Measurements from ENCODE around the gene RIMBP3B.
"Not testable (repeated sequence)": the region's sequence is repeated elsewhere in the genome, so short reads cannot be mapped to it uniquely, and the experiment has no call there.

Gene RIMBP3B

DNA sequence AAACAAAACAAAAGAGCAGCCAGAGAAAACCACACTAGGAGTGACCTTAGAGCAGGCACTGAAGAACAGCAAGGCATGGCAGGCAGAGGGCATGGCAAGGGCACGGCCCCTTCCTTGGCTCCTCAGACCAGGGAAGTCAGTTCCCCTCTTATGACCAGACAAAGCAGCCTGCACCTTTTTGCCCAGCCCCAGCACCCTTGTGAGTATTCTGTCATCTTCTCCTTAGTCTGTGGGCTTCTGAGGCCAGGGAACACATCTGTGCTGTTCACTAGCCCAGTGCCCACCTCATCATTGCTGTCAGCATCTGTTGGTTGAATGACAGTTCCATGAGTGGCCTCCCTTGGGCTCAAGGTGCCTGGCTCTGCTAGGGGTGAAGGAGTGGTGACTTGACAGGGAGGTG lies 23.6 kb downstream of the RIMBP3B start:
- not testable (repeated sequence) for DNase-seq (ENCODE audit: low read depth); H3K4me3 ChIP-seq (ENCODE audit: low read length)

DNA sequence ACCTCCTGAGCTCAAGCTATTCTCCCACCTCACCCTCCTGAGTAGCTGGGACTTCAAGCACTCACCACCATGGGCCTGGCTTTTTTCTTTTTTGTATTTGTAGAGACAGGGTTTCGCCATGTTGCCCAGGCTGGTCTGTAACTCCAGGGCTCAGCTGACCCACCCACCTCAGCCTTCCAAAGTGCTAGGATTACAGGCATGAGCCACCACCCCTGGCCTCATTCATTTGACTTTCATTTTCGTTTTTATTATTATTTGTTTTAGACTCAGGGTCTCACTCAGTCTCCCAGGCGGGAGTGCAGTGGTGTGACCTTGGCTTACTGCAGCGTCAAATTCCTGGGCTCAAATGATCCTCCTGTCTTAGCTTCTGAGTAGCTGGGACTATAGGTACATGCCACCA lies 24.2 kb downstream of the RIMBP3B start:
- DNase-seq (ENCODE audit: low read depth); H3K4me3 ChIP-seq (ENCODE audit: low read length): not testable (repeated sequence)

- not testable (repeated sequence) for H3K4me3 ChIP-seq (ENCODE audit: low read length); DNase-seq (ENCODE audit: low read depth)
Measured at GRCh38 chr22:21416375-21416774, 32.8 kb downstream of the RIMBP3B start.

- not testable (repeated sequence) for H3K4me3 ChIP-seq (ENCODE audit: low read length); DNase-seq (ENCODE audit: low read depth)
Measured at GRCh38 chr22:21417227-21417746, 33.7 kb downstream of the RIMBP3B start, which contains the start of gene HIC2. Gene HIC2 (plus strand): TSS chr22:21417371. CDS start chr22:21442832, 25,461 bp downstream.

- not testable (repeated sequence) for DNase-seq (ENCODE audit: low read depth); H3K4me3 ChIP-seq (ENCODE audit: low read length)
Measured at GRCh38 chr22:21417853-21418252, 34.3 kb downstream of the RIMBP3B start.

- DNase-seq (ENCODE audit: low read depth); H3K4me3 ChIP-seq (ENCODE audit: low read length): not testable (repeated sequence)
Measured at GRCh38 chr22:21418974-21419638, 35.6 kb downstream of the RIMBP3B start.

DNA sequence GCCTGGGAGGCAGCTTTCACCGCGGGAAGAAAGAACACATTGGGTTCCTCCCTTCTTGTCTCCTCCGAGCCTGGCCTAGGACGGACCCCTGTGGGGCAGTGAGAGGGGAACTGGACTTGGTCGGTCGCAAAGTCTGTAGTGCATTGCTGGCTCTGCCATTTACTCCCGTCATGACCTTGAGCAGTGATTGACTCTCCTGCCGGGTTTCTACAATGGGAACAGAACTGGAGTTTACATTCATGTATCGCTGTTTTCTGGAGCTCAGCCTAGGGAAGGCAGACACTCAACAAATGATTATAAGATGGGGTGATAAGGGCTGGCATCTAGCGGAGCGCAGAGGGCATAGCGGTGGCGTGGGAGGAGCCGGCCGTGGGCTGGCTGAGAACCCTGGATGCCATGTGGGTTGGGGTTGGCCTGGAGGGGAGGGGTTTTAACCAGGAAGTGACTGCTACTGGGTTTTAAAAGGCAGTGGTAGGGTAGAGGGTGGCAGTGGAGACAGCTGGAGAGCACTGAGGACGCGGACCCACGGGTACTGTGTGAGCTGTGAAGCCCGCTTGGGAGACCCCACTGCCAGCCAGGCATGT lies 36.7 kb downstream of the RIMBP3B start:
- not testable (repeated sequence) for H3K4me3 ChIP-seq (ENCODE audit: low read length); DNase-seq (ENCODE audit: low read depth)

- not testable (repeated sequence) for H3K4me3 ChIP-seq (ENCODE audit: low read length); DNase-seq (ENCODE audit: low read depth)
Measured at GRCh38 chr22:21424084-21424709, 40.6 kb downstream of the RIMBP3B start.

DNA sequence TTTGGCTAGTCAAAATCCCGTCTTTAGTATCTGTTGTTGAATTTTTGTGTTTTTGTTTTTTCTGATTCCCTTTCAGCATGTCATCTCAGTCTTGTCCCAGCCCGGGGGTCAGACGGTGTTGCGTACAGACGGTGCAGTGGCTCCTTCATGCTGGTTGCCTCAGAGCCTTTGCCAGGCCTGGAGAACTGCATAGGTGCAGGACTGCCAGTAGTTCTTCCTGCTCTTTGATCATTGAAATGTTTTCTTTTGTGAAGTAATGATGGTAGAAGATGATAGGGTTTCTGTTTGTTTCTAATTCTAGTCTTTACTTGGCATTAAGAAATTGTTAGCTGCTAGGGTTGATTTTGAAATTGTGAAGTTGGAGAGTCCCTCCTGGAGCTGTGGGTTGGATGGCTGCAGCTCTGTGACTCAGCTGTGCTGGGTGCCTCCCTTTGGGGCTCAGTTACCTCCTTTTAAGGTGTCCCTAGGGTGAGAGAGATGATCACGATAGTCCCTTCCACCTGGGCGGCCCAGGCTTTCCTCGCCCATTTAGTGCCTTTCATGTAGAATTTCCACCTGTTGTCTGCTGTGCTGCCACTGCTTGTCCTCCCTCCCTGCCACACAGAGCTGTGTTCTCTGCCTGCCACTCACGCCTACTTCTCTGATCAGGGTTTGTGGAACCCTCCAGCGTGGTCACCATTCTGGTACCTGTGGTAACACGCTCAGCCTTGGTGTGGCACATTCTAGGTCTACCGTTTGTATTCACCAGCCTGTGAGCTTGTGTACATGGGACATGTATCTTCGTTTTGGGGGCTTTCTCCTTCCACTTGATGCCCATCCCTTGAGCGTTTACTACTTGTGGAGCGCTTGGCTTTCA lies 51.1 kb downstream of the RIMBP3B start:
- not testable (repeated sequence) for DNase-seq (ENCODE audit: low read depth)

GRCh38 chr22:21435998-21436810 lies 52.7 kb downstream of the RIMBP3B start:
- H3K4me3 ChIP-seq (ENCODE audit: low read length); DNase-seq (ENCODE audit: low read depth): not testable (repeated sequence)

More for the DNA sequence above, 51.1 kb downstream of the RIMBP3B start:
- not testable (repeated sequence) for H3K4me3 ChIP-seq (ENCODE audit: low read length)

GRCh38 chr22:21438013-21438412 lies 54.5 kb downstream of the RIMBP3B start:
- H3K4me3 ChIP-seq (ENCODE audit: low read length); DNase-seq (ENCODE audit: low read depth): not testable (repeated sequence)
